Measurements from ENCODE around the gene FANCM.

DNA sequence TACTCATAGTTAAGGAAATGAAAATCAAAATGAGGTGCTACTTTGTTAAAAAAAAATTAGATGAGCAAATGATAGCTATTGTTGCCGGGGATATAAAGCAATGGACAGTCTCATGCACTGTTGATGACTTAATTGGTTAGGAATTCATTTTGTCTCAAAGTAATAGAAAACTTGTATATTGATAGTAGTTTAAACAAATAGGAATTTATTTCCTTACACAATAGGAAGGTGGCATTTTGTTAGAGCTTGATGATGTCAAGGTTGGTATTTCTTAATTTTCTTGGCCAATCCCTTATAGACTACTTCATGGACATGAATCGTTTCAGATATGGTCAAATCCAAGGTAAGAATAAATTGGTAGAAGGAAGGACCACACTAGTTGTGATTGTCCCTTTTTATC, 44.0 kb upstream of the FANCM start:
- TF ChIP-seq FOXM1 (IDR thresholded peaks at IDR 0.05; ENCODE audit: borderline replicate concordance), result no peak
- no peak for TF ChIP-seq FOXK2 (IDR thresholded peaks at IDR 0.05)
- TF ChIP-seq NFRKB (IDR thresholded peaks at IDR 0.05), result no peak
- TF ChIP-seq HDGF (IDR thresholded peaks at IDR 0.05; ENCODE audit: borderline replicate concordance), result no peak
- TF ChIP-seq ARNT (IDR thresholded peaks at IDR 0.05), result no peak
- TF ChIP-seq FOXA1 (IDR thresholded peaks at IDR 0.05), result no peak
- no peak for TF ChIP-seq TARDBP (IDR thresholded peaks at IDR 0.05)
- no peak for TF ChIP-seq CTBP1 (IDR thresholded peaks at IDR 0.05; ENCODE audit: borderline replicate concordance)
- no peak for TF ChIP-seq BHLHE40 (IDR thresholded peaks at IDR 0.05; ENCODE audit: borderline replicate concordance)
- TF ChIP-seq SP1 (IDR thresholded peaks at IDR 0.05), result no peak
- TF ChIP-seq, protein P1, sequence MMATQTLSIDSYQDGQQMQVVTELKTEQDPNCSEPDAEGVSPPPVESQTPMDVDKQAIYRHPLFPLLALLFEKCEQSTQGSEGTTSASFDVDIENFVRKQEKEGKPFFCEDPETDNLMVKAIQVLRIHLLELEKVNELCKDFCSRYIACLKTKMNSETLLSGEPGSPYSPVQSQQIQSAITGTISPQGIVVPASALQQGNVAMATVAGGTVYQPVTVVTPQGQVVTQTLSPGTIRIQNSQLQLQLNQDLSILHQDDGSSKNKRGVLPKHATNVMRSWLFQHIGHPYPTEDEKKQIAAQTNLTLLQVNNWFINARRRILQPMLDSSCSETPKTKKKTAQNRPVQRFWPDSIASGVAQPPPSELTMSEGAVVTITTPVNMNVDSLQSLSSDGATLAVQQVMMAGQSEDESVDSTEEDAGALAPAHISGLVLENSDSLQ (IDR thresholded peaks at IDR 0.05), result no peak
- TF ChIP-seq L3MBTL2 (conservative IDR thresholded peaks at IDR 0.05), result no peak
- no peak for TF ChIP-seq SUZ12 (IDR thresholded peaks at IDR 0.05)
- TF ChIP-seq ELF4 (IDR thresholded peaks at IDR 0.05), result no peak
